Measurements from ENCODE around the gene PFKM. TPM values are rescaled to one million over a fixed set of nuclear protein-coding genes. Genes with fewer than 3 reads are reported as not detected.

The PFKM gene
- total RNA-seq, 1 experiment from 2014 or later = 92.4 TPM

DNA sequence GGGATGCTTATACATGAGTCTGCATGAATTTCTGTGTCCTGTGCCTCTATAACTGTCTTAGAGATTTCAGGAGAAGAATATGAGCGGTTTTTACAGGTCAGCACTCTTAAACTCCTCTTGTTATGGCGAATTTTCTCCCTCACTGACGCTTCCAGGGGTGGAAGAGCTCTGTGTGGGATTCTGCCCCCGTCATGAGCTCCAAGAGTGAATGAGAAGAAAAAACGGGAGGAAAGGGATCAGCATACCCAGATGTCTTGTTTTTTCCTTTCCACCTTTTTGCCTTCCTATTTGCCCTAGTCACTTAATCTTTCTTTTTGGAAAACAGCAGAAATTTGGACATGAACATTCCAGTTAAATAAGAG is 651 bp downstream of the PFKM start:
- H2BK15ac ChIP-seq (ENCODE audit: low read depth, low read length) = no peak overlapping the region
- no peaks in the 10 kb centered on the region for H3K79me1 ChIP-seq (ENCODE audit: insufficient read depth, low read depth, low read length, poor library complexity, severe bottlenecking)
- H2BK5ac ChIP-seq (ENCODE audit: insufficient read length, low read length) = no peak overlapping the region
- no peak overlapping the region for H2BK120ac ChIP-seq (ENCODE audit: low read depth, low read length, poor library complexity, severe bottlenecking)
- H3K9ac ChIP-seq (ENCODE audit: extremely low read depth, insufficient read length, low read length) = peak overlapping the region; percentile 85
- peaks cover 6% of the 10 kb centered on the region; the same call in 1 of the 2 replicates for H3K79me2 ChIP-seq (ENCODE audit: insufficient read depth, low read length)
- no peak overlapping the region for H2AK5ac ChIP-seq (ENCODE audit: insufficient read length, low read length)
- no peak overlapping the region for H3K56ac ChIP-seq (ENCODE audit: insufficient read length, low read depth, low read length)
- Mint-ChIP-seq H3K36me3 (ENCODE audit: insufficient read depth in 1 of 3, low read depth in 3 of 3) (peaks cover 0 to 21% (median 15%) of the 10 kb centered on the region in 3 experiments; a peak in 5 of 7 replicates), H3K4me3 (peak overlapping the region; percentile 90 to 98), H3K27ac (peak overlapping the region in 2 of 3 experiments; percentile 24 to 82; a peak in 5 of 7 replicates), H3K9me3 (peaks cover 1 to 5% of the 10 kb centered on the region in 2 experiments; a peak in 4 of 5 replicates), H3K27me3 (ENCODE audit: low read depth) (peaks cover 8% of the 10 kb centered on the region), H3K4me1 (peaks cover 21% of the 10 kb centered on the region in 2 experiments)
- H4K91ac ChIP-seq (ENCODE audit: insufficient read length, low read depth, low read length) = no peak overlapping the region
- H3K4me1 ChIP-seq (ENCODE audit: insufficient read depth, low read length) = no peaks in the 10 kb centered on the region; the same call in 1 of the 2 replicates
- no peak overlapping the region for H2AFZ ChIP-seq (ENCODE audit: low read length)
- H3K9me3 ChIP-seq (ENCODE audit: control insufficient read depth, low read depth, low read length) = no peaks in the 10 kb centered on the region
- H3T11ph ChIP-seq (ENCODE audit: low read length) = no peak overlapping the region
- H3K4me2 ChIP-seq (ENCODE audit: insufficient read depth, insufficient read length, low read length) = peak overlapping the region; percentile 94
- H3K23me2 ChIP-seq (ENCODE audit: insufficient read length, low read depth, low read length, poor library complexity, severe bottlenecking) = peaks cover 8% of the 10 kb centered on the region
- TF ChIP-seq CTCF (conservative IDR thresholded peaks at IDR 0.05) = no peak
- no peaks in the 10 kb centered on the region for H4K20me1 ChIP-seq (ENCODE audit: control insufficient read depth, insufficient read depth, insufficient read length)
- no peak overlapping the region for H4K8ac ChIP-seq (replicated peaks; ENCODE audit: insufficient read length, low read depth, low read length)
- H3K14ac ChIP-seq (ENCODE audit: insufficient read depth, low read length) = no peak overlapping the region
- no peaks in the 10 kb centered on the region for H3K27me3 ChIP-seq (ENCODE audit: insufficient read depth, low read length)
- H3K4ac ChIP-seq (ENCODE audit: low read depth, low read length) = no peak overlapping the region
- no CpG with 5 or more reads among the region's 5 CpGs for WGBS (ENCODE audit: extremely low coverage, insufficient read length, low lambda C conversion rate)
- H4K5ac ChIP-seq (ENCODE audit: insufficient read length, low read depth, low read length) = no peak overlapping the region
- H3K23ac ChIP-seq (ENCODE audit: insufficient read length, low read depth, low read length) = no peak overlapping the region
- no peak for DNase-seq
- no peak overlapping the region for H3K27ac ChIP-seq (ENCODE audit: insufficient read length, low read depth, low read length)
- H2BK12ac ChIP-seq (ENCODE audit: insufficient read length, low read depth, low read length) = no peak overlapping the region
- no peak overlapping the region for H2BK20ac ChIP-seq (ENCODE audit: low read depth, low read length, poor library complexity, severe bottlenecking)
- no peak overlapping the region for H3K18ac ChIP-seq (ENCODE audit: insufficient read length, low read depth, low read length)
